BE2C (cell line): ENCODE data around the gene PLAU.

Experiments
- DNase-seq: peaks from one replicate; pipeline ENCODE4 v3.0.0-alpha.2; 2020
- H3K27me3 ChIP-seq: fragments of 250-450 bp; sonication (Bioruptor Pico); 2 replicates; pipeline ENCODE4 v1.5.1; 2020; ENCODE audit warnings: mild to moderate bottlenecking
- H3K36me3 ChIP-seq: fragments of 250-450 bp; sonication (Bioruptor Pico); 2 replicates; pipeline ENCODE4 v1.5.1; 2020; ENCODE audit warnings: mild to moderate bottlenecking
- H3K4me1 ChIP-seq: fragments of 250-450 bp; sonication (Bioruptor Pico); 2 replicates; pipeline ENCODE4 v1.5.1; 2020
- H3K4me3 ChIP-seq: 2 replicates; pipeline ENCODE4 v1.5.1; 2011; ENCODE audit warnings: low read depth, low read length
- H3K9me3 ChIP-seq: fragments of 250-450 bp; sonication (Bioruptor Pico); 2 replicates; pipeline ENCODE4 v1.5.1; 2020
- TF ChIP-seq, protein P1 (sequence below): IDR thresholded peaks from 2 replicates; pipeline ENCODE4 v1.5.1; 2012; ENCODE audit warnings: mild to moderate bottlenecking, low read depth, low read length

Gene PLAU

DNA sequence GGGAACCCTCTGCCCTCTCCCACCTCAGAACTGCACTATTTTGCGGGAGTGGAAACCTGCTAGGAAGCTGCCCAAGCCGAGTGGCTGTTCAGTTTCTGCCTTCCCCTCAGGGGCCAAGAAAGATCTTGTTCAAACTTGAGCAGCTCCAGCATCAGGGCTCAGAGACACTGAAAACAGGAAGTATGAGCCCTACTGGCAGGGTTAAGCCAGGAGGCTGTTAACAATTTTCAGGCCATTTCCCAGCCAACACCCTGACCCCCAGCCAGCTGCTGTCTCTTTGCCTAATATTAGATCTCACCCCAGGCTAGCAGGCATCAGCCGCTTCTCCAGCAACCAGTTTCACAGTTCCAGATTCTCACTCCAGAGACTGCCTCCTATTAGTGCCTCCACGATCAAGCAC, 9.2 kb downstream of the PLAU start:
- Histone ChIP-seq H3K27me3 (no peaks in the 10 kb centered on the region), H3K4me3 (no peak overlapping the region), H3K4me1 (no peaks in the 10 kb centered on the region), H3K36me3 (no peaks in the 10 kb centered on the region), H3K9me3 (no peaks in the 10 kb centered on the region)
- TF ChIP-seq, protein P1, sequence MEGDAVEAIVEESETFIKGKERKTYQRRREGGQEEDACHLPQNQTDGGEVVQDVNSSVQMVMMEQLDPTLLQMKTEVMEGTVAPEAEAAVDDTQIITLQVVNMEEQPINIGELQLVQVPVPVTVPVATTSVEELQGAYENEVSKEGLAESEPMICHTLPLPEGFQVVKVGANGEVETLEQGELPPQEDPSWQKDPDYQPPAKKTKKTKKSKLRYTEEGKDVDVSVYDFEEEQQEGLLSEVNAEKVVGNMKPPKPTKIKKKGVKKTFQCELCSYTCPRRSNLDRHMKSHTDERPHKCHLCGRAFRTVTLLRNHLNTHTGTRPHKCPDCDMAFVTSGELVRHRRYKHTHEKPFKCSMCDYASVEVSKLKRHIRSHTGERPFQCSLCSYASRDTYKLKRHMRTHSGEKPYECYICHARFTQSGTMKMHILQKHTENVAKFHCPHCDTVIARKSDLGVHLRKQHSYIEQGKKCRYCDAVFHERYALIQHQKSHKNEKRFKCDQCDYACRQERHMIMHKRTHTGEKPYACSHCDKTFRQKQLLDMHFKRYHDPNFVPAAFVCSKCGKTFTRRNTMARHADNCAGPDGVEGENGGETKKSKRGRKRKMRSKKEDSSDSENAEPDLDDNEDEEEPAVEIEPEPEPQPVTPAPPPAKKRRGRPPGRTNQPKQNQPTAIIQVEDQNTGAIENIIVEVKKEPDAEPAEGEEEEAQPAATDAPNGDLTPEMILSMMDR: no peak
- DNase-seq: no peak

DNA sequence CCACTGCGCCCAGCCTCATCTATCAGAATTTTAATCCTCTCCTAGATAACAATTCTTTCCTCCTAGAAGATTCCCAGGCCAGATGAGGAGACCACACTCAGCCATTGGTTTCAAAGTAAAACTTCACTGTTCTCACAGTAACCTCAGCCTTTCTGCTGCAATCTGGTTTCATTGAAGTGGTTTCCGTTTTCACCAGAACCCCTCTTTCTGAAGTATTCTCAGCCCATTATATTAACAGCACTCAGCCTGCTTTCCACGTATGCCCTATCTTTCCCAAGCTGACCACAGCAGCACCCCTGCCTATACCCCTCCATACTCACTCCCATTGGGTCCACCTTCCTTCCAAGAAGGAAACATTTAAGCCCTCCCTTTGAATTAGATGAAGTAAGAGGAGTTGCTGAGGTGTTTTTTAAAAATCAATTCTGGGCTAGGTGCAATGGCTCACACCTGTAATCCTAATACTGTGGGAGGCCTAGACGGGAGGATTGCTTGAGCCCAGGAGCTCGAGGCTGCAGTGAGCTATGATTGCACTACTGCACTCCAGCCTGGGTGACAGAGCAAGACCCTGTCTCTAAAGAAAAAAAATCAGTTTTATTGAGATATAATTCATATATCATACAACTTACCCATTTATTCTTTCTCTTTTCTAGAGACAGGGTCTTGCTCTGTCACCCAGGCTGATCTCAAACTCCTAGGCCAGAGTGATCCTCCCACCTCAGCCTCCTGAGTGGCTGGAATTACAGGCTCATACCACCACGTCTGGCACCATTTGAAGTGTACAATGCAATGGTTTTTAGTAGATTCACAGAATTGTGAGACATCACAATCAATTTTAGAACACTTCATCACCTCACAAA, 11.3 kb downstream of the PLAU start:
- Histone ChIP-seq H3K4me3 (no peak overlapping the region), H3K4me1 (no peaks in the 10 kb centered on the region), H3K36me3 (no peaks in the 10 kb centered on the region), H3K9me3 (no peaks in the 10 kb centered on the region), H3K27me3 (no peaks in the 10 kb centered on the region)
- DNase-seq: no peak
- TF ChIP-seq, protein P1: no peak

DNA sequence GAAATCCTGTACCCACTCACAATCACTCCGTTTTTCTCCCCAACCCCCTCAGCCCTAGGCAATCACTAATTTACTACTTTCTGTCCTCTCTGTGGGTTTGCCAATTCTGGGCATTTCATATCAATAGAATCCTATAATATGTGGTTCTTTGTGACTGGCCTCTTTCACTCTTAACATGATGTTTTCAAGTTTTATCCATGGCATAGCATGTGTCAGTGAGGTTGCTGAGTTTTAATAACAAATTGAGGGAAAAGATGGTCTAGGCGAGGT, 11.9 kb downstream of the PLAU start:
- no peaks in the 10 kb centered on the region for H3K36me3 ChIP-seq
- no peaks in the 10 kb centered on the region for H3K4me1 ChIP-seq
- TF ChIP-seq, protein P1: no peak
- H3K4me3 ChIP-seq: no peak overlapping the region
- DNase-seq: no peak
- no peaks in the 10 kb centered on the region for H3K9me3 ChIP-seq
- no peaks in the 10 kb centered on the region for H3K27me3 ChIP-seq

DNA sequence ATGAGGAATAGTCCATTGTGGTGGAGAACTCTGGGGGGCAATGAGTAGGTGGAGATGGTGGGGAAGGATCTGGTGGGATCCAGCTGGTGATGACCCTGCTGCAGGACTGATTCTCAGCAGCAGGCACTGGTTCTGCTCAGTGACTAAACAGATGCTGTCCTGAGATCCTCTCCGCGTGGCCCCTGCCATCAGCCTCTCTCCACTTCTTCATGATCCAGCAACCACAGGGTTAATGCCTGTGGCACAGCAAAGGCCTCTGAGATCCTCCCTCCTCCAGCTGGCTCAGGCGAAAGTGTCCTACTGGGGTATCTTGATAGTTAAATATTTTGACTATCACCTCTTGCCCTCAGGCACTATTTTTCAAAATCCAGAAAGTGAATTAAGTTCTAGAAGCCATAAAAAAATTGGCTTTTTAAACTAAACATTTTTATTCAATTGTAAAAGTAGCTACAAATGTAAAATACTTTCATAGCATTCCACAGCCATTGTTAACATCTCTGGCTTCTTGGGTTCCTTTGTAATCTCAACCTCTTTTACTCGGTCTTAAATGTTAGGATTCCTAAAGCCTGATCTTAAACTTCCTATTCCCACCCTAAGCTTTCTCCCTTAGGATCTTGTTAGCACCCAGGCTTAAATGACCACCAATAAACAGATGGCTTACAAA, 13.1 kb downstream of the PLAU start:
- TF ChIP-seq, protein P1: no peak
- Histone ChIP-seq H3K9me3 (no peaks in the 10 kb centered on the region), H3K36me3 (no peaks in the 10 kb centered on the region), H3K27me3 (no peaks in the 10 kb centered on the region), H3K4me3 (no peak overlapping the region), H3K4me1 (no peaks in the 10 kb centered on the region)
- DNase-seq: no peak

DNA sequence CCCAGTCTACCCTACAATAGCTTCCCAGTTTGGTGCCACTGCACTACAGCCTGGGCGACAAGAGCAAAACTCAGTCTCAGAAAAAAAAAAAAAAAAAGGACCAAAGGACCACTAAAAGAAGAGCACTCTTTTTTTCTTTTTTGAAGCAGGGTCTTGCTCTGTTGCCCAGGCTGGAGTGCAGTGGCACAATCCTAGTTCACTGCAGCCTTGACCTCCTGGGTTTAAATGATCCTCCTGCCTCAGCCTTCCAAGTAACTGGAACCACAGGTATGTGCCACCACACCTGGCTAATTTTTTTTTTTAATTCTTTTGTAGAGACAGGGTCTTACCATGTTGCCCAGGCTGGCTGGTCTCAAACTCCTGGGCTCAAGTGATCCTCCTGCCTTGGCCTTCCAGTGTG, 14.0 kb downstream of the PLAU start:
- Histone ChIP-seq H3K9me3 (no peaks in the 10 kb centered on the region), H3K36me3 (no peaks in the 10 kb centered on the region), H3K4me1 (no peaks in the 10 kb centered on the region), H3K27me3 (no peaks in the 10 kb centered on the region), H3K4me3 (no peak overlapping the region)
- no peak for DNase-seq
- TF ChIP-seq, protein P1: no peak

DNA sequence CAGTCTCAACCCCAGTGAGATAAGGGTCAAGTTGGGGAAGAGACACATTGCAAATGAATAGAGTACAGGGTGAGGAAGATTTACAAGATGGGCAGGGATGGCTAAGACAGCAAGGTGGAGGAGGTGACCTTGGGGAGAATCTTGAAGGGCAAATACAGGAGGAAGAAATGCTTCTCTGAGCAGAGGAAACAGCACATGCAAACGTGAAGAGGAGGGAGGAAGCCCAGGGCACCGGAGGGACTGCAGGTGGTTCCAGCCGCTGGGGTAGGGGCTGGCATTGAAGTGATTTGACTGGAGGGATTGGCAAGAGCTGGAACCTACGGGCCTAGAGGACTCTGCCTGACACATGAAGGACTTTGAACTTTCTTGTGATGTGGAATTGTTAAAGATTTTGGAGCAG, 14.6 kb downstream of the PLAU start:
- Histone ChIP-seq H3K27me3 (no peaks in the 10 kb centered on the region), H3K4me1 (no peaks in the 10 kb centered on the region), H3K9me3 (no peaks in the 10 kb centered on the region), H3K36me3 (no peaks in the 10 kb centered on the region), H3K4me3 (no peak overlapping the region)
- TF ChIP-seq, protein P1: no peak
- DNase-seq: no peak
